GM20431 (cell line): ENCODE data around the gene SLC6A5.
"Not testable (repeated sequence)": the region's sequence is repeated elsewhere in the genome, so short reads cannot be mapped to it uniquely, and the experiment has no call there.

Experiments used
- in situ Hi-C: fragments of 300-500 bp; cut with MseI, MboI; formaldehyde crosslinking; loops from one replicate; pipeline ENCODE4 v1.15.0; 2020; ENCODE audit warnings: low sequenced_read_pairs; ENCODE audit not compliant: unreplicated experiment

Gene SLC6A5

GRCh38 chr11:20599221-20600019 is at the start of gene SLC6A5:
Gene SLC6A5 (plus strand): TSS chr11:20599608. CDS start chr11:20599673, 65 bp downstream.
- in situ Hi-C loops, result loop anchor here (25.0 kb wide), 1 partner anchor 212 kb away; the partner anchor contains the start of gene PRMT3

- in situ Hi-C loops, result no loop called here
Measured at GRCh38 chr11:20551096-20551495, 48.3 kb upstream of the SLC6A5 start.

DNA sequence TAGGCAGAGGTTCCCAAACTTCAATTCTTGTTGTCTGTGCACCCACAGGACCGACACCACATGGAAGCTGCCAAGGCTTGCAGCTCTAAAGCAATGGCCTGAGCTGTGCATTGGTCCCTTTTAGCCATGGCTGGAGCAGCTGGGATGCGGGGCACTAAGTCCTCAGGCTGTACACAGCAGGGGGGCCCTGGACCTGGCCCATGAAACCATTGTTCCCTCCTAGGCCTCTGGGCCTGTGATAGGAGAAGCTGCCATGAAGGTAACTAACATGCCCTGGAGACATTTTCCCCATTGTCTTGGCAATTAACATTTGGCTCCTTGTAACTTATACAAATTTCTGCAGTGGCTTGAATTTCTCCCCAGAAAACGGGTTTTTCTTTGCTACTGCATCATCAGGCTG is 43.6 kb upstream of the SLC6A5 start:
- in situ Hi-C loops, result no loop called here

DNA sequence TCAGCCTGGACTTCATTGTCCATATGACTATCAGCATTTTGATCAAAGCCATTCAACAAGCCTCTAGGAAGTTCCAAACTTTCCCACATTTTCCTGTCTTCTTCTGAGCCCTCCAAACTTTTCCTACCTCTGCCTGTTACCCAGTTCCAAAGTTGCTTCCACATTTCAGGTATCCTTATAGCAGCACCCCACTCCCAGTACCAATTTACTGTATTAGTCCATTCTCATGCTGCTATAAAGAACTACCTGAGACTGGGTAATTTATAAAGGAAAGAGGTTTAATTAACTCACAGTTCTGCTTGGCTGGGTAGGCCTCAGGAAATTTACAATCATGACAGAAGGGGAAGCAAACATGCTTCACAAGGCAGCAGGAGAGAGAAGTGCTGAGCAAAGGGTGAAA is 43.0 kb upstream of the SLC6A5 start:
- in situ Hi-C loops, result not testable (repeated sequence)

DNA sequence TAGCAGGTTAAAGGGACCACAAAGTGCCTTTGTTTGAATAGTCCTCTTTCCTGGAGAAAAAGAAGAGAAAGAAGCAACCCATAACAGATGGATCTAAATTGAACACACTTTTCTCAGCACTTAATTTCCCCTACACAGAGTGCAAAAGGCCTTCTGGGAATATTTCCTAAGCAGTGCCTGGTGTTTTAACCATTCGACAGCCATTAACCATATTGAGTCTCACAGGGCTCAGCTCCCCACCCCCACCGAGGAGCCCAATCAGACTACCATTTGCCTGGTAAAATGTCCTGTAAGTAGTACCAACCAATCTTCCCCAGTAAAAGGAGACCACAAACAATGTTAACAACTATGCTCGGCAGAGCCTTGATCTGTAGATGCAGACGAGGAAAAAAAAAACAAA is 40.7 kb upstream of the SLC6A5 start:
- in situ Hi-C loops, result no loop called here

DNA sequence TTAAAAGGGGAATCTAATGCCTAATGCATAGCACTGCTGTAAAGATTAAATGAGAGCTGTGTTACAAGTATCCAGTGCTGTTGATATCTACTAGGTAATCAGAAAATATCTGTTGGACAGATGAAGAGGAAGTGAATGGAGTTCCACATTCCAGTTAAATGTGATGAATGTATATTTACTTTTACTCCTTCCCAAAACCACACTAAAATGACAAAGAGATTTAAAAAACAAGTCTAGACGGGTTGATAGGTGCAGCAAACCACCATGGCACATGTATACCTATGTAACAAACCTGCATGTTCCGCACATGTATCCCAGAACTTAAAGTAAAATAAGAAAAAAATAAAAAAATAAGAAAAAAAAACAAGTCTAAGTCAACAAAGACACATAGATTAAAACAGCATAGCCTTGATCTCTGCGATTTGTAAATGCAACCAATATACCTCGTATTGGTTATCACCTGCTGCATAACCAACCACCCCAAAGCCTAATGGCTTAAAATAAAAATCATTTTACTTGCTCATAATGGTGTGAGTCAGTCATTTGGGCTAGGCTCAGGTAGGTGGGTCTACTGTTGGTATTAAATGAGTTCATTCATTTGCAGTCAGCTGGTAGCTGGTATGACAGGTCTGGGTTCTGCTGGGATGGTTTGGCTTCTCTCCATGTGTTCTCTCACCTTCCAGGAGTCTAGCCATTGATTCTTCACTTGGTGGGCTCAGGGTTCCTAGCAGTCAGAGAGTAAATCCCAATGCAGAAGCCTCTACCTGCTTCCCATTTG is 39.7 kb upstream of the SLC6A5 start:
- in situ Hi-C loops, result no loop called here

GRCh38 chr11:20561915-20562314 is 37.5 kb upstream of the SLC6A5 start:
- in situ Hi-C loops, result no loop called here

- in situ Hi-C loops, result no loop called here
Measured at GRCh38 chr11:20563866-20564265, 35.5 kb upstream of the SLC6A5 start.

DNA sequence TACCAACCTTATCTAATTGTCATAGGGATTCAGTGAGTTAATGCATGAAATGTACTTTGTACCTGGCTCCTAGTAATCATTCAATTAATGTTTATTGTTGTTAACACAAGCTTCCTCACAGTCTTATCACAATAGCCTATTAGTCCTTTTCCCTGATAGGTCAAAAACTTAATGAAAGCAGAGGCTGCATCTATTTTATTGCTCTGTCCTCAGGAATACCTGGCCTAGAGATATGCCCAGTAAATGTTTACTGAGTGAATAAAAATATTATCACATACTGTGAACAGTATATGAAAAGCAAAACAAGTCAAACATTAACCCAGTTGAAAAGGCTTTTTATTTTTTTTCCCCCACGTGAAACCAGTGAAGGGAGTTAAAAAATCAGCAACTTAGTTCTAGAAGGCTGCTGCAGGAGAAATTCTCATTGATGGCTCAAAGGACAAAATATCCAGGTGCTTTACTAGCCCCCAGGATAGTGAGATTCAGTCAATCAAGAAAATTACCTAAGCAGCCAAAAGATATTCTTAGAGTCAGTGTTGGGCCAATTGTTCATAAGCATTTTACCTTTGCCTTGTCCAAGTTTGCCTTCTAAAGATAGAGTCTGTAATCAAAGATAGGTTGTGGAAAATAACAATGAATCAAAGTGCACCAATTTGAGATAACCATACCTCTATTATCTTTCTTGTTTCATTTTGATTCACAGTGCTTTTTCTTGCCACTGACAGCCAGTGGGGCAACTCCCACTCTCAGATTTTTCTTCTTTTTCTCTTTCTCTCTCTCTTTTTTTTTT is 34.4 kb upstream of the SLC6A5 start:
- in situ Hi-C loops, result no loop called here

DNA sequence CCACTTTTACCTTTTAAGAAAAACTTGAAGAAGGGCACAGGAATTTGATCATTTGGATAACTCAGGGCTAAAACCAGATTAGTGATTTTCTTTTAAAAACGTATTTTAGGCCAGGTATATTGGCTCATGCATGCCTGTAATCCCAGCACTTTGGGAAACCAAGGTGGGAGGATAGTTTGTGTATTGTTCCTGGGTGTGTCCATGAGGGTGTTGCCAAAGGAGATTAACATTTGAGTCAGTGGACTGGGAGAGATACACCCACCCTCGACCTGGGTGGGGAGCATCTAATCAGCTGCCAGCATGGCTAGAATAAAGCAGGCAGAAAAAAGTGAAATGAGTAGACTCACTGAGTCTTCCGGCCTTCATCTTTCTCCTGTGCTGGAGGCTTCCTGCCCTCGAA is 33.3 kb upstream of the SLC6A5 start:
- in situ Hi-C loops, result not testable (repeated sequence)

GRCh38 chr11:20566591-20567434 is 32.6 kb upstream of the SLC6A5 start:
- in situ Hi-C loops, result no loop called here

DNA sequence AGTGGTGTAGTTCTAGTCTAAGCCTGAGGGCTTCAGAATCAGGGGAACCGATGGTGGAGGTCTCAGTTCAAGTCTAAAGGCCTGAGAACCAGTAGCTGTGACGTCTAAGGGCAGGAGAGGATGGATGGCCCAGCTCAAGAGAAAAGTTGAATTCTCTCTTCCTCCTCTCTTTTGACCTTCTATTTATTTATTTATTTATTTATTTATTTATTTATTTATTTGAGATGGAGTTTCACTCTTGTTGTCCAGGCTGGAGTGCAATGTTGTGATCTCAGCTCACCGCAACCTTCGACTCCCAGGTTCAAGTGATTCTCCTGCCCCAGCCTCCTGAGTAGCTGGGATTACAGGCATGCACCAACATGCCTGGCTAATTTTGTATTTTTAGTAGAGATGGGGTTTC is 19.7 kb upstream of the SLC6A5 start:
- in situ Hi-C loops, result not testable (repeated sequence)

- in situ Hi-C loops, result no loop called here
Measured at GRCh38 chr11:20583201-20583600, 16.2 kb upstream of the SLC6A5 start.

- in situ Hi-C loops, result no loop called here
Measured at GRCh38 chr11:20584093-20584774, 15.2 kb upstream of the SLC6A5 start.

- in situ Hi-C loops, result no loop called here
Measured at GRCh38 chr11:20589796-20590195, 9.6 kb upstream of the SLC6A5 start.

- in situ Hi-C loops, result no loop called here
Measured at GRCh38 chr11:20590381-20590780, 9.0 kb upstream of the SLC6A5 start.

DNA sequence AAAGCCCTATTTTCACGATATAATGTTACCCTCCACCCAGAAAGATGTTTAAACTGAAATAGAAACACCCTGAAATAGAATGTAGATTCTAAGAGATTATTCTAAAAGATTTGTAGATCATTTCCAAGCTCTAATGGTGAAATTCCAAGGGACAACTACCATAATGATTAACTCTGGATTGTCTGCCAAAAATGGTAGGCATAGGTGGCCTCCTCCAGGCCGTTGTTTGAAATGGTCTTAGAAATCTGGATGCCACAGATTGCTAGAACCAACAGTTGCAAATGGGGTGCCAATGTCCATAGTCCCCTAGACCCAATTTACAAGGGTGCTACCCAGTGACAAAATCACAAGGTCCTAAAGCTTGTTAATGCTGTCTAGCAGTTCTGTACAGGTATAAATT is 6.7 kb upstream of the SLC6A5 start:
- in situ Hi-C loops, result no loop called here

DNA sequence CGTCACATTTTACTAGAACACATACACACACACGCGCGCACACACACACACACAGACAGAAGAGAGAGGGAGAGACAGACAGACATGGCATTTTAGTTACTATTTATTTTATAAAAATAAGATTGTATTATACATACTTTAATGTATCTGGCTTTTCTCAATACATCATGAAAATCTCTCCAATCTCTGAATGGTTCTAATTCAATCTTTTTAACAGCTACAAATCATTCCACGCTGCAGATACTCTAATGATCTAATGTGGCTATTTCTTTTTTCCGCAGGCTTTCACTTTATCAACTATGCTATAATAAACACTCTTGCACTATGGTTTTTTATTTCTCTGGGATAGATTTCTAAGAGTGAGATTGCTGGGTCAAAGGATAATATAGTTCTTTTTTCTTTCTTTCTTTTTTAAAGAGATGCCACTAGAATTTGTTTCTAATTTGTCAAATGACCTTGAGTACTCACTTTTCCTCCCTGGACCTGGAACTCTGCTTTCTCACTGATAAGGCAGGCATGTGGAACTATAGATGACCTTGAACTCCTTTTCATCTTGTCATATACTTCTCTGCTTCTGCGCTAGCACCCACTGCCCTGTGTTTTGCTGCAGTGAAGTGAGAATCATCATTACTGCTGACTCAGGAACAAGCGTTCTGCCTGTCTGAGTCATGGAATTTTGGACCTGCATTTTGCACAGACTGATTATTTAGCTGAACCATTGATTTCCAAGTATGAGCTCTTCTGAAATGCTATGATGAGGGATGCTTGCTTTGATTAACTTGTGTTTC is 4.9 kb upstream of the SLC6A5 start:
- in situ Hi-C loops, result no loop called here
